ENCODE measurements around the gene HSD17B8.

Gene HSD17B8

GRCh38 chr6:33174784-33175183 lies 29.7 kb upstream of the HSD17B8 start:
- DNase-seq (ENCODE audit: low read depth in 1 of 2, low spot score in 1 of 2): no peak
- H3K27me3 ChIP-seq (ENCODE audit: insufficient read depth, poor library complexity, severe bottlenecking): no peaks in the 10 kb centered on the region
- TF ChIP-seq SPI1 (IDR thresholded peaks at IDR 0.05; ENCODE audit: borderline replicate concordance, low read depth) (no peak), CTCF (IDR thresholded peaks at IDR 0.05; ENCODE audit: insufficient read depth, low read length) (no peak), POLR2AphosphoS5 (IDR thresholded peaks at IDR 0.05; ENCODE audit: low read depth) (no peak), GABPA (IDR thresholded peaks at IDR 0.05; ENCODE audit: low read depth) (no peak), REST (IDR thresholded peaks at IDR 0.05; ENCODE audit: insufficient replicate concordance, low read depth) (no peak)
- no peak overlapping the region for H3K4me3 ChIP-seq (replicated peaks; ENCODE audit: insufficient read depth, low read length)
- H3K27ac ChIP-seq (replicated peaks): no peak overlapping the region

GRCh38 chr6:33175436-33176069 lies 28.9 kb upstream of the HSD17B8 start:
- Histone ChIP-seq H3K27me3 (ENCODE audit: insufficient read depth, poor library complexity, severe bottlenecking) (no peaks in the 10 kb centered on the region), H3K27ac (replicated peaks) (no peak overlapping the region), H3K4me3 (replicated peaks; ENCODE audit: insufficient read depth, low read length) (no peak overlapping the region)
- no peak for DNase-seq (ENCODE audit: low read depth in 1 of 2, low spot score in 1 of 2)
- no peak for TF ChIP-seq REST (IDR thresholded peaks at IDR 0.05; ENCODE audit: insufficient replicate concordance, low read depth)
- no peak for TF ChIP-seq CTCF (IDR thresholded peaks at IDR 0.05; ENCODE audit: insufficient read depth, low read length)
- TF ChIP-seq POLR2AphosphoS5 (IDR thresholded peaks at IDR 0.05; ENCODE audit: low read depth): no peak
- TF ChIP-seq SPI1 (IDR thresholded peaks at IDR 0.05; ENCODE audit: borderline replicate concordance, low read depth): no peak
- TF ChIP-seq GABPA (IDR thresholded peaks at IDR 0.05; ENCODE audit: low read depth): no peak

- H3K4me3 ChIP-seq (replicated peaks; ENCODE audit: insufficient read depth, low read length): no peak overlapping the region
- no peak overlapping the region for H3K27ac ChIP-seq (replicated peaks)
- TF ChIP-seq REST (IDR thresholded peaks at IDR 0.05; ENCODE audit: insufficient replicate concordance, low read depth) (no peak), POLR2AphosphoS5 (IDR thresholded peaks at IDR 0.05; ENCODE audit: low read depth) (no peak), GABPA (IDR thresholded peaks at IDR 0.05; ENCODE audit: low read depth) (no peak), SPI1 (IDR thresholded peaks at IDR 0.05; ENCODE audit: borderline replicate concordance, low read depth) (no peak), CTCF (IDR thresholded peaks at IDR 0.05; ENCODE audit: insufficient read depth, low read length) (no peak)
- DNase-seq (ENCODE audit: low read depth in 1 of 2, low spot score in 1 of 2): no peak
- H3K27me3 ChIP-seq (ENCODE audit: insufficient read depth, poor library complexity, severe bottlenecking): no peaks in the 10 kb centered on the region
Observed at GRCh38 chr6:33176906-33177305, 27.5 kb upstream of the HSD17B8 start.
